Measurements from ENCODE around the gene ZNF354C.

GRCh38 chr5:179120951-179121666, 60.9 kb downstream of the ZNF354C start:
- no peak for TF ChIP-seq POLR2A (IDR thresholded peaks at IDR 0.05)
- no peak for TF ChIP-seq CTCF (IDR thresholded peaks at IDR 0.05)
